Keratinocyte (primary cell): ENCODE measurements around the gene ZSCAN16.

Experiments used
- EZH2 ChIP-seq: IDR thresholded peaks from one replicate; pipeline ENCODE4 v1.6.1; 2012; ENCODE audit warnings: inconsistent platforms, mild to moderate bottlenecking, low read length, moderate library complexity
- TF ChIP-seq, protein P1 (sequence below), 3 experiments: IDR thresholded peaks in 1 of 3; conservative IDR thresholded peaks in 1 of 3; optimal IDR thresholded peaks in 1 of 3; 2 replicates in 2 of 3; 3 replicates in 1 of 3; pipeline versions ENCODE3 to v1.5.1; 2011; ENCODE audit warnings: low read length in 3 of 3, mild to moderate bottlenecking in 3 of 3, moderate library complexity in 2 of 3, control low read depth in 1 of 3, inconsistent platforms in 1 of 3; ENCODE audit not compliant: insufficient read depth in 2 of 3; ENCODE audit errors: extremely low read depth in 1 of 3

DNA sequence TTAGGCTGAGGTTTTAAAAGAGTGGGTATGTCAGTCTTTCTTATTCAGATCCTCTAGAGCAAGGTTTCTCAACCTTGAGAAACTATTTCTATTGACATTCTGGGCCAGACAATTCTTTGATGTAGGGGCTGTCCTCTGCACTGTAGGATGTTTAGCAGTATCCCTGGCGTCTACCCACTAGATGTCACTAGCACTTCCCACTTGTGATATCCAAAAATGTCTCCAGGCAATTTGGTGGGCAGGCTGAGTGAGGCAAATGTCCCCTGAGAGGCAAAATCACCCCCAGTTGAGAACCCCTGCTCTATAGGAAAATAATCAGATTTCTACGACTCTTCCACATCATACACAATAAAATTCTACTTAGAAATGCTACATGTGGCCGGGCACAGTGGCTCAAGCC lies 9.6 kb downstream of the ZSCAN16 start:
- TF ChIP-seq, protein P1, sequence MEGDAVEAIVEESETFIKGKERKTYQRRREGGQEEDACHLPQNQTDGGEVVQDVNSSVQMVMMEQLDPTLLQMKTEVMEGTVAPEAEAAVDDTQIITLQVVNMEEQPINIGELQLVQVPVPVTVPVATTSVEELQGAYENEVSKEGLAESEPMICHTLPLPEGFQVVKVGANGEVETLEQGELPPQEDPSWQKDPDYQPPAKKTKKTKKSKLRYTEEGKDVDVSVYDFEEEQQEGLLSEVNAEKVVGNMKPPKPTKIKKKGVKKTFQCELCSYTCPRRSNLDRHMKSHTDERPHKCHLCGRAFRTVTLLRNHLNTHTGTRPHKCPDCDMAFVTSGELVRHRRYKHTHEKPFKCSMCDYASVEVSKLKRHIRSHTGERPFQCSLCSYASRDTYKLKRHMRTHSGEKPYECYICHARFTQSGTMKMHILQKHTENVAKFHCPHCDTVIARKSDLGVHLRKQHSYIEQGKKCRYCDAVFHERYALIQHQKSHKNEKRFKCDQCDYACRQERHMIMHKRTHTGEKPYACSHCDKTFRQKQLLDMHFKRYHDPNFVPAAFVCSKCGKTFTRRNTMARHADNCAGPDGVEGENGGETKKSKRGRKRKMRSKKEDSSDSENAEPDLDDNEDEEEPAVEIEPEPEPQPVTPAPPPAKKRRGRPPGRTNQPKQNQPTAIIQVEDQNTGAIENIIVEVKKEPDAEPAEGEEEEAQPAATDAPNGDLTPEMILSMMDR (optimal IDR thresholded peaks at IDR 0.05 in 1 of 3, IDR thresholded peaks at IDR 0.05 in 1 of 3, conservative IDR thresholded peaks at IDR 0.05 in 1 of 3; ENCODE audit: extremely low read depth in 1 of 3, insufficient read depth in 2 of 3, low read length in 3 of 3) = peak; percentile 38 to 67 (median 45)
- TF ChIP-seq EZH2 = no peak
